ENCODE measurements around the gene KCNN3. TPM values are rescaled to one million over a fixed set of nuclear protein-coding genes. Genes with fewer than 3 reads are reported as not detected.

Gene KCNN3
- total and polyA plus RNA-seq, 2 of the 8 experiments (the other 6 are each of a cell fraction or from before 2014, with no cell fraction given) = 2.8 to 3.7 TPM

GRCh38 chr1:154913273-154913672, 43.2 kb upstream of the KCNN3 start:
- ChIA-PET CTCF (ENCODE audit: partially characterized antibody) (interaction anchor here (0.6 to 2.4 kb wide), 10 partner anchors 9 to 1116 kb away, joined by 3 to 10 read pairs (median 5); partner anchors contain the start of gene PMVK), POLR2A (ENCODE audit: partially characterized antibody) (interaction anchor here (1.4 to 2.4 kb wide), 3 partner anchors 9 to 57 kb away, joined by 3 to 6 read pairs (median 6); partner anchors contain the start of genes PMVK and SHC1)
- Histone ChIP-seq H3K27ac (ENCODE audit: low read depth, low read length) (no peak overlapping the region), H3K79me2 (ENCODE audit: control insufficient read depth in 1 of 2, insufficient read depth in 2 of 2, low read length in 2 of 2) (no peaks in the 10 kb centered on the region), H3K23ac (ENCODE audit: insufficient read length) (no peak overlapping the region), H3K36me3 (ENCODE audit: control insufficient read depth in 2 of 4, insufficient read depth in 4 of 4, low read length in 3 of 4) (no peaks in the 10 kb centered on the region), H3K4me1 (replicated peaks in 1 of 4; ENCODE audit: control insufficient read depth in 3 of 4, insufficient read depth in 4 of 4, low read length in 3 of 4) (no peaks in the 10 kb centered on the region), H3K18ac (ENCODE audit: extremely low read depth, low read length) (no peak overlapping the region), H4K91ac (replicated peaks; ENCODE audit: insufficient read length, low read length) (no peak overlapping the region), H2AK5ac (ENCODE audit: low read depth, low read length) (no peak overlapping the region), H3K9ac (replicated peaks in 1 of 4; ENCODE audit: extremely low read depth in 1 of 4, low read depth in 3 of 4, low read length in 3 of 4) (no peak overlapping the region), H2BK15ac (ENCODE audit: low read length) (no peak overlapping the region), H3K4ac (replicated peaks; ENCODE audit: insufficient read length, low read depth, low read length) (no peak overlapping the region), H3K27me3 (replicated peaks in 1 of 4; ENCODE audit: control insufficient read depth in 3 of 4, extremely low read depth in 1 of 4, insufficient read depth in 3 of 4, low read length in 3 of 4) (no peaks in the 10 kb centered on the region), H3K56ac (replicated peaks; ENCODE audit: insufficient read length, low read depth, low read length) (no peak overlapping the region), H3K14ac (ENCODE audit: insufficient read length) (no peak overlapping the region), H3K4me2 (ENCODE audit: insufficient read depth in 1 of 2, low read depth in 2 of 2, low read length in 2 of 2) (no peak overlapping the region), H2BK20ac (ENCODE audit: low read length) (no peak overlapping the region), H2BK12ac (ENCODE audit: low read depth, low read length) (no peak overlapping the region), H2BK120ac (replicated peaks; ENCODE audit: low read depth, low read length) (no peak overlapping the region), H3K23me2 (ENCODE audit: low read depth, low read length) (no peaks in the 10 kb centered on the region), H4K5ac (ENCODE audit: insufficient read length, low read depth, low read length) (no peak overlapping the region), H4K8ac (ENCODE audit: extremely low read depth, insufficient read depth, low read length) (no peak overlapping the region), H3K9me3 (ENCODE audit: insufficient read depth in 2 of 2, low read depth in 1 of 2, low read length in 1 of 2) (peaks cover 2 to 9% of the 10 kb centered on the region in 2 experiments; a peak in 2 of 4 replicates), H3K4me3 (ENCODE audit: extremely low read depth in 1 of 4, insufficient read depth in 2 of 4, low read depth in 3 of 4, low read length in 4 of 4) (no peak overlapping the region), H3K79me1 (ENCODE audit: low read depth, low read length) (no peaks in the 10 kb centered on the region), H4K20me1 (replicated peaks in 1 of 2; ENCODE audit: control insufficient read depth in 1 of 2, insufficient read depth in 2 of 2, low read length in 2 of 2) (no peaks in the 10 kb centered on the region), H2AFZ (ENCODE audit: low read length) (no peak overlapping the region), H2BK5ac (ENCODE audit: low read depth, low read length) (no peak overlapping the region)
- no peak for TF ChIP-seq JUND (IDR thresholded peaks at IDR 0.05; ENCODE audit: low read length)
- DNase-seq (ENCODE audit: low read depth in 1 of 2, low spot score in 2 of 2) = no peak
- FAIRE-seq = no peak
- 88% methylated on average over 3 of the region's 3 CpGs; no CpG with 5 or more reads in 1 of the 2 experiments for whole genome bisulfite sequencing, 2 experiments (ENCODE audit: extremely low coverage in 1 of 2, insufficient coverage in 1 of 2, insufficient read length in 1 of 2, insufficient replicate concordance in 2 of 2, low coverage in 1 of 2, low lambda C conversion rate in 2 of 2, missing lambda C conversion rate in 1 of 2)
